Esophagus muscularis mucosa (tissue), 4 donors: ENCODE measurements around the gene GRID2. TPM values are rescaled to one million over a fixed set of nuclear protein-coding genes. Genes with fewer than 3 reads are reported as not detected.

Source experiments
- DNase-seq: peaks from one replicate; pipeline ENCODE4 v3.0.0-alpha.2; 2017; ENCODE audit errors: extremely low spot score
- H3K27ac ChIP-seq, 4 donors: fragments of 200-600 bp; sonication (generic); replicated peaks in 1 of 4; 1 replicate in 3 of 4; 2 replicates in 1 of 4; pipeline ENCODE4 v1.5.1; 2016 to 2019; ENCODE audit warnings: mild to moderate bottlenecking in 1 of 4
- H3K27me3 ChIP-seq, 4 donors: fragments of 200-600 bp; sonication (generic); one replicate each; pipeline versions ENCODE4 v1.5.1 to v1.6.0; 2016 to 2019
- H3K36me3 ChIP-seq, 4 donors: fragments of 200-600 bp; sonication (generic); one replicate each; pipeline ENCODE4 v1.5.1; 2016 to 2019
- H3K4me1 ChIP-seq, 4 donors: fragments of 200-600 bp; sonication (generic); one replicate each; pipeline ENCODE4 v1.5.1; 2016 to 2019
- H3K4me3 ChIP-seq, 4 donors: fragments of 200-600 bp; sonication (generic); 1 replicate in 2 of 4; 2 replicates in 2 of 4; pipeline ENCODE4 v1.5.1; 2016 to 2019; ENCODE audit warnings: mild to moderate bottlenecking in 4 of 4, moderate library complexity in 1 of 4
- H3K9me3 ChIP-seq, 4 donors: fragments of 200-600 bp; sonication (generic); 1 replicate in 3 of 4; 2 replicates in 1 of 4; pipeline ENCODE4 v1.5.1; 2016 to 2019
- EP300 ChIP-seq: sonication (generic); formaldehyde crosslinking; IDR thresholded peaks from one replicate; pipeline ENCODE4 v1.6.1; 2017; ENCODE audit warnings: antibody characterized with exemption
- POLR2A ChIP-seq: fragments of 450-650 bp; IDR thresholded peaks from one replicate; pipeline ENCODE4 v1.6.1; 2017; ENCODE audit warnings: antibody characterized with exemption, moderate library complexity, mild to moderate bottlenecking, low read depth
- POLR2AphosphoS5 ChIP-seq, 2 donors: sonication (generic); formaldehyde crosslinking; IDR thresholded peaks; one replicate each; pipeline ENCODE4 v1.6.1; 2017; ENCODE audit warnings: antibody characterized with exemption in 2 of 2
- WGBS: methylation state at CpG from one replicate; pipeline ENCODE4 v1.1.5; 2018; 5-methylcytosine and 5-hydroxymethylcytosine counted together
- intact Hi-C: fragments of 100-400 bp; cut with DNase I; formaldehyde crosslinking; loops from one replicate; pipeline ENCODE4 v1.15.1; 2023
- total RNA-seq, 4 donors: library from RNA; depleted of rRNA; stranded (reverse); fragments of >200 nt; gene quantifications; one replicate each; pipeline versions ENCODE4 v1.1.0 to v1.2.1, GENCODE V29; 2016
- TF ChIP-seq, protein P1 (sequence below), 3 experiments: fragments of 200-600 bp in 2 of 3; fragments of 450-650 bp in 1 of 3; sonication (generic) in 2 of 3; IDR thresholded peaks; one replicate each; pipeline ENCODE4 v1.5.1; 2017 to 2019; ENCODE audit warnings: antibody characterized with exemption in 3 of 3, mild to moderate bottlenecking in 2 of 3, moderate library complexity in 1 of 3

GRID2 gene
- total RNA-seq, 4 donors from 2014 or later: 0.06 to 0.17 TPM; not detected in 2

DNA sequence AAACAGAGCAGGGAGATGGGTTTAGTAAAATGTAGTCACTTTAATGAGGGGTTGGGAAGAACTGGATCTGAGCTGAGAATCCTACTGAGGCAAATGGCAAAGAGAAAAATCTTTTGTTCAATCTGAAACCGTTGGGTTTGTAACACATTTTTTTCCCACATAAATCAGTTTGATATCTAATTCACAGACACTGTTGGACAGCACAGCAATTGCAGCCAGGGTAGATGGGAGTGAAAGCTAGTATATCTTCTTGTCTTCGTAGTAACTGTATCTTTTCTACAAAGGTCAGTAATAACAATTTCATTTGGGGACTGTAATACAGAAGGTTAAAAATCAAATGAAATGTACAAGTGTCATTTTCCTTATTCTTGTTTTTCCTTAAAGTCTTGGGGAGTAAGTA lies 875.3 kb downstream of the GRID2 start:
- no peak for DNase-seq
- WGBS: 49% methylated on average over 2 of the region's 2 CpGs

DNA sequence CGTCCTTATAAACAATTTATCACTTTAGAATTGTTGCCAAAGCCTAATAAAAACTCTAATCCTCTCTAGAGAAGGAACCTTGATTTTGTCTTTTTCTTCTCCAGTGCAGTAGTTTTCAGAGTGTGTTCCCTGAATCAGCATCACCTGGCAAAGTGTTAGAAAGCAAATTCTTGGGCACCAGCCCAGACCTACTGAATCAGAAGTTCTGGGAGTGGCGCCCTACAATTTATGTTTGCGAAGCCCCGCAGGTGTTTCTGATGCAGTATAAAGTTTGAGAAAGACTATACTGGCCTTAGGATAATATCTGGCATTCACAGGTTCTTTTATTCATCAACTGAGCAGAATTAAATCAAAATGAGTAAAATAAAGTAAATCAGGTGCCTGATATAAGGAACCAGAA lies 879.0 kb downstream of the GRID2 start:
- WGBS: 84% methylated on average over 4 of the region's 4 CpGs
- no peak overlapping the region for H3K27ac ChIP-seq
- no peak for TF ChIP-seq EP300
- TF ChIP-seq, protein P1, sequence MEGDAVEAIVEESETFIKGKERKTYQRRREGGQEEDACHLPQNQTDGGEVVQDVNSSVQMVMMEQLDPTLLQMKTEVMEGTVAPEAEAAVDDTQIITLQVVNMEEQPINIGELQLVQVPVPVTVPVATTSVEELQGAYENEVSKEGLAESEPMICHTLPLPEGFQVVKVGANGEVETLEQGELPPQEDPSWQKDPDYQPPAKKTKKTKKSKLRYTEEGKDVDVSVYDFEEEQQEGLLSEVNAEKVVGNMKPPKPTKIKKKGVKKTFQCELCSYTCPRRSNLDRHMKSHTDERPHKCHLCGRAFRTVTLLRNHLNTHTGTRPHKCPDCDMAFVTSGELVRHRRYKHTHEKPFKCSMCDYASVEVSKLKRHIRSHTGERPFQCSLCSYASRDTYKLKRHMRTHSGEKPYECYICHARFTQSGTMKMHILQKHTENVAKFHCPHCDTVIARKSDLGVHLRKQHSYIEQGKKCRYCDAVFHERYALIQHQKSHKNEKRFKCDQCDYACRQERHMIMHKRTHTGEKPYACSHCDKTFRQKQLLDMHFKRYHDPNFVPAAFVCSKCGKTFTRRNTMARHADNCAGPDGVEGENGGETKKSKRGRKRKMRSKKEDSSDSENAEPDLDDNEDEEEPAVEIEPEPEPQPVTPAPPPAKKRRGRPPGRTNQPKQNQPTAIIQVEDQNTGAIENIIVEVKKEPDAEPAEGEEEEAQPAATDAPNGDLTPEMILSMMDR (IDR thresholded peaks at IDR 0.05): no peak
- no peak for TF ChIP-seq POLR2AphosphoS5 (IDR thresholded peaks at IDR 0.05)
- TF ChIP-seq POLR2A: no peak
- H3K36me3 ChIP-seq: no peaks in the 10 kb centered on the region
- no peaks in the 10 kb centered on the region for H3K27me3 ChIP-seq
- intact Hi-C loops: no loop called here
- H3K4me1 ChIP-seq: no peaks in the 10 kb centered on the region
- no peak overlapping the region for H3K4me3 ChIP-seq
- H3K9me3 ChIP-seq: no peaks in the 10 kb centered on the region
- DNase-seq: no peak

More for the DNA sequence above, 875.3 kb downstream of the GRID2 start:
- Histone ChIP-seq H3K36me3 (no peaks in the 10 kb centered on the region), H3K4me3 (no peak overlapping the region), H3K4me1 (no peaks in the 10 kb centered on the region), H3K27me3 (no peaks in the 10 kb centered on the region), H3K27ac (no peak overlapping the region), H3K9me3 (no peaks in the 10 kb centered on the region)
- TF ChIP-seq, protein P1 (IDR thresholded peaks at IDR 0.05): no peak
- TF ChIP-seq EP300: no peak
- TF ChIP-seq POLR2AphosphoS5 (IDR thresholded peaks at IDR 0.05): no peak
- TF ChIP-seq POLR2A: no peak
- intact Hi-C loops: no loop called here

DNA sequence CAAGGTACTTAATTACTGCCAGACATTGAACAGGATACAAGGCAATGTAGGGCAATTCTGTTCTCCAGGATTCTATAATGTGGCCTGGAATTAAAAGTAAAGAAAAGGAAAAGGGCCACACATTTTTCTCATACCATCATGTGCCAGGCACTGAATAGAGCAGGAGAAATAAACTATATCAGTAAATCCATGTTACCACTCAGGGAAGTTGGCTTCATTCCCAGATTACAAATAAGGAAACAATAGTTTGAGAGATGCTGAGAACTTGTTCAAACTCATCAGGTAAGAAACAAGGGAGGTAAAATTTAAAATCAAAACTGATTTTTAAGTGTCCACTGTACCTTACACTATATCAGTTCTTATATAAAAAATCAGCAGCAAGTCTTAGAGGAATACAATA lies 879.8 kb downstream of the GRID2 start:
- no peak for TF ChIP-seq POLR2AphosphoS5 (IDR thresholded peaks at IDR 0.05)
- no peak for TF ChIP-seq EP300
- TF ChIP-seq, protein P1 (IDR thresholded peaks at IDR 0.05): no peak
- no peak for TF ChIP-seq POLR2A
- intact Hi-C loops: no loop called here
- DNase-seq: no peak
- Histone ChIP-seq H3K27me3 (no peaks in the 10 kb centered on the region), H3K9me3 (no peaks in the 10 kb centered on the region), H3K36me3 (no peaks in the 10 kb centered on the region), H3K4me3 (no peak overlapping the region), H3K27ac (no peak overlapping the region), H3K4me1 (no peaks in the 10 kb centered on the region)

DNA sequence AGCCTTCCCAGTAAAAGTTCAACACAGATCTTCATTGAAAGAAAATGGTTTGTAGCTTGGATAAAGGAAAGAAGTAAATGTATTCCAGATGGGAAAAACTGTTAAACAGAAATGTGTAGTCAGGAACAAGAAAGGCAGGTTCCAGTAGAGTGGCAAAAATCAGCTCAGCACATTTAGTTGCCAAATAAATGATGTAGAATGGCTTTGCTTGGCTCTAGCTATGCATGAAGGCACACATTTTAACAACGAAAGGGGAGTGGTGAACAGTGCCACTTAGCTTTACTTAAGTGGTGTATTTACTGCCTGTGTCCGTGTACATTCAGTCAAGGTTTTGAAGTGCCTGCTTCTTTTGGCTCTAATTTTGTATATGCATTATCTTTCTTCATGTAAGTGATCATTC lies 880.3 kb downstream of the GRID2 start:
- no peak for DNase-seq
- no peak for TF ChIP-seq POLR2A
- TF ChIP-seq POLR2AphosphoS5 (IDR thresholded peaks at IDR 0.05): no peak
- TF ChIP-seq, protein P1 (IDR thresholded peaks at IDR 0.05): no peak
- no peak for TF ChIP-seq EP300
- intact Hi-C loops: no loop called here

DNA sequence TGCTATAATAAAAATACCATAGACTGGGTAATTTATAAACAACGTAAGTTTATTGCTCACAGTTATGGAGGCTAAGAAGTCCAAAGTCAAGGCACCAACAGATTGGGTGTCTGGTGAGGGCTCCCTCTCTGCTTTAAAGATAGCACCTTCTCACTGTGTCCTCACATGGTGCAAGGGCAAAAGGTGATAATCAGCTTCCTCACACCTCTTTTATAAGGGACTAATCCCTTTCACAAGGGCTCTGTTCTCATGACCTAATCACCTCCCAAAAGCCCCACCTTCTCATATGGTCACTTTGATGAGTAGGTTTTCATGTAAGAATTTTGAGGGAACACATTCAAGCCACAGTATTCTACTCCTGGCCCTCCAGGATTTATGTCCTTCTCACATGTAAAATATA lies 883.1 kb downstream of the GRID2 start:
- no peak overlapping the region for H3K4me3 ChIP-seq
- 95% methylated on average over 1 of the region's 1 CpG for WGBS
- TF ChIP-seq EP300 (no peak), POLR2A (no peak), POLR2AphosphoS5 (IDR thresholded peaks at IDR 0.05) (no peak)
- TF ChIP-seq, protein P1 (IDR thresholded peaks at IDR 0.05): no peak
- H3K36me3 ChIP-seq: no peaks in the 10 kb centered on the region
- intact Hi-C loops: no loop called here
- H3K9me3 ChIP-seq: no peaks in the 10 kb centered on the region
- DNase-seq: no peak
- no peaks in the 10 kb centered on the region for H3K27me3 ChIP-seq
- H3K27ac ChIP-seq: no peak overlapping the region
- H3K4me1 ChIP-seq: no peaks in the 10 kb centered on the region

More for the DNA sequence above, 880.3 kb downstream of the GRID2 start:
- Histone ChIP-seq H3K4me3 (no peak overlapping the region), H3K27me3 (no peaks in the 10 kb centered on the region), H3K4me1 (no peaks in the 10 kb centered on the region), H3K36me3 (no peaks in the 10 kb centered on the region), H3K27ac (no peak overlapping the region), H3K9me3 (no peaks in the 10 kb centered on the region)
- 68% methylated on average over 2 of the region's 2 CpGs for WGBS
